HEK293 (cell line): Measurements from ENCODE around the gene ITK.

Source experiments
- CTCF ChIA-PET: fragments of 350-600 bp; formaldehyde crosslinking; extraction: SDS; loops from one replicate; lab custom pipeline; 2021; ENCODE audit warnings: antibody characterized with exemption; lab: Yijun Ruan, JAX
- POLR2A ChIA-PET: fragments of 300-600 bp; formaldehyde crosslinking; extraction: SDS; loops from one replicate; lab custom pipeline; 2020; ENCODE audit warnings: antibody characterized with exemption, inconsistent platforms; lab: Yijun Ruan, JAX
- H3K27ac ChIP-seq: fragments of 200-500 bp; sonication (Bioruptor generic); 2 replicates; pipeline ENCODE4 v1.5.1; 2014; ENCODE audit warnings: low read depth, low read length, control low read depth, inconsistent platforms; ENCODE audit errors: extremely low read depth
- H3K36me3 ChIP-seq, 2 experiments: fragments of 200-500 bp in 1 of 2; sonication (Bioruptor generic) in 1 of 2; 1 replicate in 1 of 2; 2 replicates in 1 of 2; pipeline ENCODE4 v1.5.1; 2014 to 2017; ENCODE audit warnings: inconsistent platforms in 2 of 2, low read length in 2 of 2; ENCODE audit not compliant: control insufficient read depth in 2 of 2, insufficient read depth in 1 of 2
- H3K4me1 ChIP-seq: fragments of 200-500 bp; sonication (Bioruptor generic); 2 replicates; pipeline ENCODE4 v1.5.1; 2014; ENCODE audit warnings: mild to moderate bottlenecking, low read length, inconsistent platforms; ENCODE audit not compliant: control insufficient read depth, insufficient read depth
- H3K4me3 ChIP-seq: 2 replicates; pipeline ENCODE4 v1.5.1; 2011; ENCODE audit warnings: low read depth, mild to moderate bottlenecking, control low read depth, low read length, moderate library complexity
- H3K9me3 ChIP-seq: fragments of 200-500 bp; sonication (Bioruptor generic); 2 replicates; pipeline ENCODE4 v1.5.1; 2014; ENCODE audit warnings: low read depth, low read length, inconsistent platforms; ENCODE audit not compliant: control insufficient read depth, insufficient read depth
- GLI2 ChIP-seq: fragments of 450-650 bp; formaldehyde crosslinking; IDR thresholded peaks from 2 replicates; pipeline ENCODE4; 2017; ENCODE audit warnings: missing biosample characterization, missing genetic modification characterization, low read depth, borderline replicate concordance
- ZFP37 ChIP-seq: fragments of 450-650 bp; formaldehyde crosslinking; IDR thresholded peaks from 2 replicates; pipeline ENCODE4 v1.5.1; 2016; ENCODE audit warnings: missing biosample characterization, missing genetic modification characterization
- ZNF121 ChIP-seq: fragments of 450-650 bp; formaldehyde crosslinking; IDR thresholded peaks from 2 replicates; pipeline ENCODE4 v1.5.1; 2016; ENCODE audit warnings: missing biosample characterization, missing genetic modification characterization
- ZNF146 ChIP-seq: fragments of 450-650 bp; formaldehyde crosslinking; IDR thresholded peaks from 2 replicates; pipeline ENCODE4 v1.5.1; 2016; ENCODE audit warnings: missing biosample characterization, missing genetic modification characterization
- ZNF202 ChIP-seq: fragments of 450-650 bp; formaldehyde crosslinking; IDR thresholded peaks from 2 replicates; pipeline ENCODE4 v1.5.1; 2016; ENCODE audit warnings: missing biosample characterization, missing genetic modification characterization, borderline replicate concordance
- ZNF211 ChIP-seq: fragments of 450-650 bp; formaldehyde crosslinking; IDR thresholded peaks from 2 replicates; pipeline ENCODE4 v1.5.1; 2016; ENCODE audit warnings: low read depth, missing biosample characterization, missing genetic modification characterization
- ZNF274 ChIP-seq, 2 experiments: fragments of 200-500 bp in 1 of 2; fragments of 450-650 bp in 1 of 2; sonication (Bioruptor generic) in 1 of 2; formaldehyde crosslinking in 1 of 2; IDR thresholded peaks; 2 replicates each; pipeline versions ENCODE4 v1.5.1 to v1.6.1; 2014 to 2016; ENCODE audit warnings: borderline replicate concordance in 1 of 2, inconsistent platforms in 1 of 2, low read length in 1 of 2, missing biosample characterization in 1 of 2, missing genetic modification characterization in 1 of 2
- ZNF354C ChIP-seq: fragments of 450-650 bp; formaldehyde crosslinking; IDR thresholded peaks from 2 replicates; pipeline ENCODE4 v1.5.1; 2016; ENCODE audit warnings: missing biosample characterization, missing genetic modification characterization, low read depth, borderline replicate concordance
- ZNF366 ChIP-seq: fragments of 450-650 bp; formaldehyde crosslinking; conservative IDR thresholded peaks from 2 replicates; pipeline ENCODE4 v1.5.1; 2016; ENCODE audit warnings: missing biosample characterization, missing genetic modification characterization
- ZNF404 ChIP-seq: fragments of 450-650 bp; formaldehyde crosslinking; IDR thresholded peaks from 2 replicates; pipeline ENCODE4 v1.5.1; 2017; ENCODE audit warnings: missing biosample characterization, missing genetic modification characterization
- ZNF48 ChIP-seq: fragments of 450-650 bp; formaldehyde crosslinking; IDR thresholded peaks from 2 replicates; pipeline ENCODE4 v1.5.1; 2016; ENCODE audit warnings: missing biosample characterization, missing genetic modification characterization
- ZNF510 ChIP-seq: fragments of 450-650 bp; formaldehyde crosslinking; IDR thresholded peaks from 2 replicates; pipeline ENCODE4 v1.5.1; 2018; ENCODE audit warnings: mild to moderate bottlenecking, missing genetic modification characterization, missing biosample characterization; ENCODE audit not compliant: insufficient replicate concordance
- ZNF76 ChIP-seq: fragments of 450-650 bp; formaldehyde crosslinking; IDR thresholded peaks from 2 replicates; pipeline ENCODE4; 2016; ENCODE audit warnings: low read depth, missing biosample characterization, missing genetic modification characterization, borderline replicate concordance
- ZNF777 ChIP-seq: fragments of 450-650 bp; formaldehyde crosslinking; IDR thresholded peaks from 2 replicates; pipeline ENCODE4 v1.5.1; 2017; ENCODE audit warnings: missing biosample characterization, missing genetic modification characterization, borderline replicate concordance
- ZNF785 ChIP-seq: fragments of 450-650 bp; formaldehyde crosslinking; IDR thresholded peaks from 2 replicates; pipeline ENCODE4 v1.5.1; 2016; ENCODE audit warnings: missing biosample characterization, missing genetic modification characterization
- TF ChIP-seq, protein P1 (sequence below): fragments of 450-650 bp; formaldehyde crosslinking; IDR thresholded peaks from 2 replicates; pipeline ENCODE4 v1.5.1; 2016; ENCODE audit warnings: missing biosample characterization, missing genetic modification characterization
- TF ChIP-seq, protein P2 (sequence below): fragments of 450-650 bp; formaldehyde crosslinking; IDR thresholded peaks from 2 replicates; pipeline ENCODE4 v1.5.1; 2017; ENCODE audit warnings: missing biosample characterization, missing genetic modification characterization
- TF ChIP-seq, protein P3 (sequence below): fragments of 450-650 bp; formaldehyde crosslinking; IDR thresholded peaks from 2 replicates; pipeline ENCODE4 v1.5.1; 2016; ENCODE audit warnings: missing biosample characterization, missing genetic modification characterization
- TF ChIP-seq, protein P4 (sequence below): fragments of 450-650 bp; formaldehyde crosslinking; conservative IDR thresholded peaks from 2 replicates; pipeline ENCODE4 v1.5.1; 2016; ENCODE audit warnings: low read depth, missing biosample characterization, missing genetic modification characterization

ITK gene

DNA sequence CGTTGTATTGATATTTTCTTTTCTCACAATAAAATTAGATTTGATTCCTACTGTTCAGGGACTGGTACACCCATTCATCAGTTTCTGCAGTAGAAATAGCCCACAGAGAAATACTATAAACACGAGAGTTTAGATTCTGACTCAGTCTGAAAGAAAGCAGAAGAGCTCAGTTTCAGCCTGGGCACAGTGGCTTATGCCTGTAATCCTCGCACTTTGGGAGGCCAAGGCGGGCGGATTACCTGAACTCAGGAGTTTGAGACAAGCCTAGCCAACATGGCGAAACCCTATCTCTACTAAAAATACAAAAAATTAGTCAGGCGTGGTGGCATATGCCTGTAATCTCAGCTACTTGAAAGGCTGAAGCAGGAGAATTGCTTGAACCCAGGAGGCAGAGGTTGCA lies 8.6 kb downstream of the ITK start:
- TF ChIP-seq ZNF274 (IDR thresholded peaks at IDR 0.05; ENCODE audit: low read length) (no peak), ZNF274 (tag by site-specific recombination; IDR thresholded peaks at IDR 0.05; ENCODE audit: borderline replicate concordance) (no peak), ZFP37 (tag by site-specific recombination) (no peak), ZNF76 (no peak), ZNF202 (tag by site-specific recombination) (no peak), GLI2 (no peak), ZNF366 (tag by site-specific recombination) (no peak), ZNF510 (tag by site-specific recombination) (no peak), ZNF777 (tag by site-specific recombination) (no peak), ZNF48 (no peak), ZNF146 (tag by site-specific recombination) (no peak), ZNF121 (tag by site-specific recombination) (no peak), ZNF785 (tag by site-specific recombination) (no peak), ZNF211 (tag by site-specific recombination) (no peak), ZNF404 (tag by site-specific recombination) (no peak), ZNF354C (tag by site-specific recombination) (no peak)
- TF ChIP-seq, protein P1, sequence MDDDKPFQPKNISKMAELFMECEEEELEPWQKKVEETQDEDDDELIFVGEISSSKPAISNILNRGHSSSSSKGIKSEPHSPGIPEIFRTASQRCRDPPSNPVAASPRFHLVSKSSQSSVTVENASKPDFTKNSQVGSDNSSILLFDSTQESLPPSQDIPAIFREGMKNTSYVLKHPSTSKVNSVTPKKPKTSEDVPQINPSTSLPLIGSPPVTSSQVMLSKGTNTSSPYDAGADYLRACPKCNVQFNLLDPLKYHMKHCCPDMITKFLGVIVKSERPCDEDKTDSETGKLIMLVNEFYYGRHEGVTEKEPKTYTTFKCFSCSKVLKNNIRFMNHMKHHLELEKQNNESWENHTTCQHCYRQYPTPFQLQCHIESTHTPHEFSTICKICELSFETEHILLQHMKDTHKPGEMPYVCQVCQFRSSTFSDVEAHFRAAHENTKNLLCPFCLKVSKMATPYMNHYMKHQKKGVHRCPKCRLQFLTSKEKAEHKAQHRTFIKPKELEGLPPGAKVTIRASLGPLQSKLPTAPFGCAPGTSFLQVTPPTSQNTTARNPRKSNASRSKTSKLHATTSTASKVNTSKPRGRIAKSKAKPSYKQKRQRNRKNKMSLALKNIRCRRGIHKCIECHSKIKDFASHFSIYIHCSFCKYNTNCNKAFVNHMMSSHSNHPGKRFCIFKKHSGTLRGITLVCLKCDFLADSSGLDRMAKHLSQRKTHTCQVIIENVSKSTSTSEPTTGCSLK (tag by site-specific recombination): no peak
- TF ChIP-seq, protein P2, sequence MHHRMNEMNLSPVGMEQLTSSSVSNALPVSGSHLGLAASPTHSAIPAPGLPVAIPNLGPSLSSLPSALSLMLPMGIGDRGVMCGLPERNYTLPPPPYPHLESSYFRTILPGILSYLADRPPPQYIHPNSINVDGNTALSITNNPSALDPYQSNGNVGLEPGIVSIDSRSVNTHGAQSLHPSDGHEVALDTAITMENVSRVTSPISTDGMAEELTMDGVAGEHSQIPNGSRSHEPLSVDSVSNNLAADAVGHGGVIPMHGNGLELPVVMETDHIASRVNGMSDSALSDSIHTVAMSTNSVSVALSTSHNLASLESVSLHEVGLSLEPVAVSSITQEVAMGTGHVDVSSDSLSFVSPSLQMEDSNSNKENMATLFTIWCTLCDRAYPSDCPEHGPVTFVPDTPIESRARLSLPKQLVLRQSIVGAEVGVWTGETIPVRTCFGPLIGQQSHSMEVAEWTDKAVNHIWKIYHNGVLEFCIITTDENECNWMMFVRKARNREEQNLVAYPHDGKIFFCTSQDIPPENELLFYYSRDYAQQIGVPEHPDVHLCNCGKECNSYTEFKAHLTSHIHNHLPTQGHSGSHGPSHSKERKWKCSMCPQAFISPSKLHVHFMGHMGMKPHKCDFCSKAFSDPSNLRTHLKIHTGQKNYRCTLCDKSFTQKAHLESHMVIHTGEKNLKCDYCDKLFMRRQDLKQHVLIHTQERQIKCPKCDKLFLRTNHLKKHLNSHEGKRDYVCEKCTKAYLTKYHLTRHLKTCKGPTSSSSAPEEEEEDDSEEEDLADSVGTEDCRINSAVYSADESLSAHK (tag by site-specific recombination): no peak
- TF ChIP-seq, protein P3, sequence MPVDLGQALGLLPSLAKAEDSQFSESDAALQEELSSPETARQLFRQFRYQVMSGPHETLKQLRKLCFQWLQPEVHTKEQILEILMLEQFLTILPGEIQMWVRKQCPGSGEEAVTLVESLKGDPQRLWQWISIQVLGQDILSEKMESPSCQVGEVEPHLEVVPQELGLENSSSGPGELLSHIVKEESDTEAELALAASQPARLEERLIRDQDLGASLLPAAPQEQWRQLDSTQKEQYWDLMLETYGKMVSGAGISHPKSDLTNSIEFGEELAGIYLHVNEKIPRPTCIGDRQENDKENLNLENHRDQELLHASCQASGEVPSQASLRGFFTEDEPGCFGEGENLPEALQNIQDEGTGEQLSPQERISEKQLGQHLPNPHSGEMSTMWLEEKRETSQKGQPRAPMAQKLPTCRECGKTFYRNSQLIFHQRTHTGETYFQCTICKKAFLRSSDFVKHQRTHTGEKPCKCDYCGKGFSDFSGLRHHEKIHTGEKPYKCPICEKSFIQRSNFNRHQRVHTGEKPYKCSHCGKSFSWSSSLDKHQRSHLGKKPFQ (tag by site-specific recombination): no peak
- TF ChIP-seq, protein P4, sequence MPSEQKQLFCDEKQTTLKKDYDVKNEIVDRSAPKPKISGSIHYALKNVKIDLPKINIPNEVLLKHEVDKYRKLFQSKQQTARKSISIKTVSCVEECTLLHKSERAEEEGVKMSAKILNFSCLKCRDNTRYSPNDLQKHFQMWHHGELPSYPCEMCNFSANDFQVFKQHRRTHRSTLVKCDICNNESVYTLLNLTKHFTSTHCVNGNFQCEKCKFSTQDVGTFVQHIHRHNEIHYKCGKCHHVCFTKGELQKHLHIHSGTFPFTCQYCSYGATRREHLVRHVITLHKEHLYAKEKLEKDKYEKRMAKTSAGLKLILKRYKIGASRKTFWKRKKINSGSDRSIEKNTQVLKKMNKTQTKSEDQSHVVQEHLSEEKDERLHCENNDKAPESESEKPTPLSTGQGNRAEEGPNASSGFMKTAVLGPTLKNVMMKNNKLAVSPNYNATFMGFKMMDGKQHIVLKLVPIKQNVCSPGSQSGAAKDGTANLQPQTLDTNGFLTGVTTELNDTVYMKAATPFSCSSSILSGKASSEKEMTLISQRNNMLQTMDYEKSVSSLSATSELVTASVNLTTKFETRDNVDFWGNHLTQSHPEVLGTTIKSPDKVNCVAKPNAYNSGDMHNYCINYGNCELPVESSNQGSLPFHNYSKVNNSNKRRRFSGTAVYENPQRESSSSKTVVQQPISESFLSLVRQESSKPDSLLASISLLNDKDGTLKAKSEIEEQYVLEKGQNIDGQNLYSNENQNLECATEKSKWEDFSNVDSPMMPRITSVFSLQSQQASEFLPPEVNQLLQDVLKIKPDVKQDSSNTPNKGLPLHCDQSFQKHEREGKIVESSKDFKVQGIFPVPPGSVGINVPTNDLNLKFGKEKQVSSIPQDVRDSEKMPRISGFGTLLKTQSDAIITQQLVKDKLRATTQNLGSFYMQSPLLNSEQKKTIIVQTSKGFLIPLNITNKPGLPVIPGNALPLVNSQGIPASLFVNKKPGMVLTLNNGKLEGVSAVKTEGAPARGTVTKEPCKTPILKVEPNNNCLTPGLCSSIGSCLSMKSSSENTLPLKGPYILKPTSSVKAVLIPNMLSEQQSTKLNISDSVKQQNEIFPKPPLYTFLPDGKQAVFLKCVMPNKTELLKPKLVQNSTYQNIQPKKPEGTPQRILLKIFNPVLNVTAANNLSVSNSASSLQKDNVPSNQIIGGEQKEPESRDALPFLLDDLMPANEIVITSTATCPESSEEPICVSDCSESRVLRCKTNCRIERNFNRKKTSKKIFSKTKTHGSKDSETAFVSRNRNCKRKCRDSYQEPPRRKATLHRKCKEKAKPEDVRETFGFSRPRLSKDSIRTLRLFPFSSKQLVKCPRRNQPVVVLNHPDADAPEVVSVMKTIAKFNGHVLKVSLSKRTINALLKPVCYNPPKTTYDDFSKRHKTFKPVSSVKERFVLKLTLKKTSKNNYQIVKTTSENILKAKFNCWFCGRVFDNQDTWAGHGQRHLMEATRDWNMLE (tag by site-specific recombination): no peak
- ChIA-PET POLR2A (no interaction called here), CTCF (no interaction called here)
- Histone ChIP-seq H3K4me1 (no peaks in the 10 kb centered on the region), H3K9me3 (no peaks in the 10 kb centered on the region), H3K36me3 (no peaks in the 10 kb centered on the region), H3K27ac (no peak overlapping the region), H3K4me3 (no peak overlapping the region)
